Coronary artery (tissue), 2 donors: Measurements from ENCODE around the gene RNF138.

Source experiments
- DNase-seq: peaks from one replicate; pipeline ENCODE4 v3.0.0-alpha.2; 2017; ENCODE audit warnings: low spot score
- H3K27ac ChIP-seq, 2 donors: fragments of 200-600 bp; sonication (generic); one replicate each; pipeline ENCODE4 v1.5.1; 2016 to 2019
- H3K4me3 ChIP-seq: fragments of 200-600 bp; sonication (generic); 2 replicates; pipeline ENCODE4 v1.5.1; 2016; ENCODE audit warnings: mild to moderate bottlenecking, moderate library complexity
- CTCF ChIP-seq: fragments of 200-600 bp; sonication (generic); IDR thresholded peaks from one replicate; pipeline ENCODE4 v1.5.1; 2019; ENCODE audit warnings: antibody characterized with exemption

Gene RNF138

GRCh38 chr18:32091724-32092421, at the start of gene RNF138:
Gene RNF138, plus strand, starts transcription at chr18:32091874. Its CDS starts 903 bp downstream, at chr18:32092777.
- peak within 1 kb of the TSS; percentile 92 for H3K4me3 ChIP-seq
- TF ChIP-seq CTCF = no peak
- peak within 1 kb of the TSS; percentile 98 to 99 for H3K27ac ChIP-seq
- peak; percentile 89 for DNase-seq

DNA sequence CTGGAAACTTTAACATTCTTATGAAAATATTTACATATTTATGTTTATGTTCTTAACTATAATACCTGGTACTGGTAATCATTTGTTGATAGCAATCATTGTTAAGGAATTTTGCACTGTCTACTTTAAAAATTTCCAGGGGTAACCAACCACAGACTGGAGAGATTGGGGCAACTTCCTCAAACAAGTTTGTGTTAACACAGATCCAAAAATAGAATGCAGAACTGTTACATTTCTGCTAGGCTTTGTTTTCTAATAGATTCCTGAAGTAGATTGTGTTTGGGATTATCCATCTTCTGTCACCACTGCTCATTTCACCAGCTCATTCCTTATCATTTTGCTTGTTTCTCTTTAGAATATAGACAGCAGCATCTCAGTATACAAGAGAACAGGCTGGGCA, 49.3 kb upstream of the RNF138 start:
- DNase-seq = no peak
- no peak for TF ChIP-seq CTCF
- H3K27ac ChIP-seq = no peak overlapping the region
- H3K4me3 ChIP-seq = no peak overlapping the region

DNA sequence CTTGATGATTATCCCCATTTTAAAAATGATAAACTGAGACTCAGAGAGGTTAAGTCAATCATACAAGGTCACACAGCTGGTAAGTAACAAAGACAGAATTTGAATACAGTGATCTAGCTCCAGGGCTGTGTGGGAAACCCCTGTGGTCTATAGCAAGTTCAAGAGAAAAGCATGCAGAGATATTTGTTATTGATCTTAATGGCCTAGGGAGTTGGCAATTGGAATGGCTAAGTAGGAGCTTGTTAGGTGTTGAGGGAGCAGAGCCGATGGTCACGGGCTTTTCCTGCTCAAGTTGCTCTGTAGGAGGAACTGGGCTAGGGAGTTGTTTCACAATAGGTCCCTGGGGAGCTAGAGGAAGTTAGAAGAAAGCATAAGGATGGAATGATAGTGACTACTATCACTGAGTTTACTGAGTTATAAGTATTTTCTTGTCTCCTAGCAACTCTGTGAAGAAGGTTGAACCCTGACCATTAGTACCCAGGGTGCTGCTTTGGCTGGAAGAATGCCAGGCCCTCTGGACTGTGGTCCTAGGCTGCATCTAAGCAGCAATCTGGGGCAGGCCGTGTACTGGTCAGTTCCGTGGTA, 43.1 kb upstream of the RNF138 start:
- H3K27ac ChIP-seq = peak overlapping the region in 1 of 2 donors; percentile 73

GRCh38 chr18:32049393-32050171, 42.1 kb upstream of the RNF138 start:
- Histone ChIP-seq H3K27ac (peak overlapping the region in 1 of 2 donors; percentile 73), H3K4me3 (no peak overlapping the region)
- DNase-seq = no peak
- TF ChIP-seq CTCF = no peak

More for the DNA sequence above, 43.1 kb upstream of the RNF138 start:
- TF ChIP-seq CTCF = no peak
- no peak for DNase-seq
- H3K4me3 ChIP-seq = no peak overlapping the region

- Histone ChIP-seq H3K4me3 (no peak overlapping the region), H3K27ac (no peak overlapping the region)
- TF ChIP-seq CTCF = no peak
- no peak for DNase-seq
Measured at GRCh38 chr18:32056613-32057358, 34.9 kb upstream of the RNF138 start.

GRCh38 chr18:32057624-32058165, 34.0 kb upstream of the RNF138 start:
- TF ChIP-seq CTCF = no peak
- Histone ChIP-seq H3K27ac (no peak overlapping the region), H3K4me3 (no peak overlapping the region)
- no peak for DNase-seq
